ENCODE data around the gene CDH4.

Gene CDH4

DNA sequence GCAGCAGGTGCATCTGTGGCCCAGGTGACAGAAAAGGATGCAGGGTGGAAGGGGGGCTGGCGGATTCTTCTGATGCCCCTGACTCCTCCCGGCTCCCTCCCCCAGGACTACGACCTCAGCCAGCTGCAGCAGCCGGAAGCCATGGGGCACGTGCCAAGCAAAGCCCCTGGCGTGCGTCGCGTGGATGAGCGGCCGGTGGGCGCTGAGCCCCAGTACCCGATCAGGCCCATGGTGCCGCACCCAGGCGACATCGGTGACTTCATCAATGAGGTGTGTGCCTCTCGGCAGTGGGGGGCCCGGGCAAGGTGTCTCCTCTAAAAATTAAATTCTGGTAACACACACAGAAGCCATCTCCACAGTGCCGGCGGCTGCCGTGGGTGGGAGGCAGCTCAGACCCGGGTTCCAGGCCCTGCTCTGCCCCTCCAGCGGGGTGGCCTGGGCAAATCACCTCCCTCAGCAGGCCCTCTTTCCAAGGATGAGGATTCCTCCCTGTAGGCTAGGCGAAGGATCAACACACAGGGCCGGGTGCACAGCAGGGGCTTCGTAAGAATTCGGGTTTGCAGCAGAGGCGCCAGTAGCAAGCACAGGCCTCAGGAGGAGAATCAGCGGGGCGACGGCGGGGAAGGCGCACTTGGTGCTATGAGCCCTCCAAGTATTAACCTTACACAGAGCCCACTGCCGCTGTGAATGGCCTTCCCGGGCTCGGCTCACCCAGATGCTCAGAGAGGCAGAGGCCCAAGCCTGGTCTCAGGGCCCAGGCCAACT, 682.1 kb downstream of the CDH4 start:
- no peak for DNase-seq
- Histone ChIP-seq H3K4me3 (ENCODE audit: low read depth in 1 of 2, low read length in 2 of 2) (no peak overlapping the region), H3K4me1 (ENCODE audit: insufficient read depth, low read length) (no peaks in the 10 kb centered on the region), H3K36me3 (ENCODE audit: insufficient read depth, low read length) (no peaks in the 10 kb centered on the region), H3K27me3 (ENCODE audit: insufficient read depth, low read length, poor library complexity) (no peaks in the 10 kb centered on the region), H4K20me1 (ENCODE audit: insufficient read depth, low read length) (peaks cover 10% of the 10 kb centered on the region; the same call in 1 of the 2 replicates), H3K27ac (ENCODE audit: low read length) (no peak overlapping the region), H3K4me2 (ENCODE audit: insufficient read depth, low read length) (no peak overlapping the region), H3K9me3 (ENCODE audit: insufficient read depth, low read length, severe bottlenecking) (no peaks in the 10 kb centered on the region), H2AFZ (ENCODE audit: low read depth, low read length) (no peak overlapping the region), H3K79me2 (ENCODE audit: insufficient read depth, low read length) (no peaks in the 10 kb centered on the region), H3K9ac (ENCODE audit: low read depth, low read length) (no peak overlapping the region)
- no peak for ATAC-seq (ENCODE audit: insufficient read depth, low read depth)
- TF ChIP-seq, protein P1, sequence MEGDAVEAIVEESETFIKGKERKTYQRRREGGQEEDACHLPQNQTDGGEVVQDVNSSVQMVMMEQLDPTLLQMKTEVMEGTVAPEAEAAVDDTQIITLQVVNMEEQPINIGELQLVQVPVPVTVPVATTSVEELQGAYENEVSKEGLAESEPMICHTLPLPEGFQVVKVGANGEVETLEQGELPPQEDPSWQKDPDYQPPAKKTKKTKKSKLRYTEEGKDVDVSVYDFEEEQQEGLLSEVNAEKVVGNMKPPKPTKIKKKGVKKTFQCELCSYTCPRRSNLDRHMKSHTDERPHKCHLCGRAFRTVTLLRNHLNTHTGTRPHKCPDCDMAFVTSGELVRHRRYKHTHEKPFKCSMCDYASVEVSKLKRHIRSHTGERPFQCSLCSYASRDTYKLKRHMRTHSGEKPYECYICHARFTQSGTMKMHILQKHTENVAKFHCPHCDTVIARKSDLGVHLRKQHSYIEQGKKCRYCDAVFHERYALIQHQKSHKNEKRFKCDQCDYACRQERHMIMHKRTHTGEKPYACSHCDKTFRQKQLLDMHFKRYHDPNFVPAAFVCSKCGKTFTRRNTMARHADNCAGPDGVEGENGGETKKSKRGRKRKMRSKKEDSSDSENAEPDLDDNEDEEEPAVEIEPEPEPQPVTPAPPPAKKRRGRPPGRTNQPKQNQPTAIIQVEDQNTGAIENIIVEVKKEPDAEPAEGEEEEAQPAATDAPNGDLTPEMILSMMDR (IDR thresholded peaks at IDR 0.05; ENCODE audit: borderline replicate concordance, extremely low read depth, low read length, poor library complexity, severe bottlenecking) = no peak
- TF ChIP-seq EZH2 (IDR thresholded peaks at IDR 0.05; ENCODE audit: borderline replicate concordance, low read depth, low read length, severe bottlenecking) = no peak

DNA sequence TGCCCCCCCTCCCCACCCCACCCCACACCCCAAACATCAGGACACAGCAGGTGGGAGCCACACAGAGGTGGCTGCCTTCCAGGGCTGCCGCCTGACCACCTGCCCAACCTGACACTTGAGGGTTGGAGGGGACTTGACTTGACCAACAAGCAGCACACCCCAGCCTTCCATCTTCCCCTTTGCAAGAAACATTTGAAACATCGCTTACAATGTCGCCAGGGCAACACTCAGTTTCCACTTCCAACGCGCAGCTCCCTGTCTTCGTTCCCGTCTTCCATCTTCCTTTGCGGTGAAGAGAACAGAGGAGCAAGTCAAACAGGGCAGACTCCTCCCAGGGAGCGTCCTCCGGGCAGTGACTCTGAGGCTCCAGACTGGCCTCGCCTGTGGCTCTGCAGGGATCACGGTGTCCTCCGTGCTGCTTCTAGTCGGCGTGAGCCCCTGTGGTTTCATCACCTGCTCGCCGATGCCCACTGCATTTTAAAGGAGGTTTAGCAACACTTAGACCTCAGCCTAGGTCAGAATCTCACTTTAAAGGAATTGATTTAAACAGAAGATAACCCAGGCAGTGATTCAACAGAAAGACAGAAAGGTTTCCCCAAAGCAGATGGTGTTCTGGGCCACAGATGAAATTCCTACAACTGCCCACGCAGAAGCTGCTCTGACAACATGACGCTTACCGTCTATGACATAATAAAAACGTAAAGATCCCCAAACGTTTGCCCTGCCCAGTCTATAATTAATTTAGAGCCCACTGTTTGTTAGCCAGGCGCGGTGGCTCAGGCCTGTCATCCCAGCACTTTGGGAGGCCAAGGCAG, 682.9 kb downstream of the CDH4 start:
- no peak overlapping the region for H3K9ac ChIP-seq (ENCODE audit: low read depth, low read length)
- no peak overlapping the region for H3K27ac ChIP-seq (ENCODE audit: low read length)
- no peaks in the 10 kb centered on the region for H3K36me3 ChIP-seq (ENCODE audit: insufficient read depth, low read length)
- ATAC-seq (ENCODE audit: insufficient read depth, low read depth) (no peak), DNase-seq (no peak)
- no peak overlapping the region for H2AFZ ChIP-seq (ENCODE audit: low read depth, low read length)
- no peaks in the 10 kb centered on the region for H3K9me3 ChIP-seq (ENCODE audit: insufficient read depth, low read length, severe bottlenecking)
- H3K79me2 ChIP-seq (ENCODE audit: insufficient read depth, low read length) = no peaks in the 10 kb centered on the region
- H4K20me1 ChIP-seq (ENCODE audit: insufficient read depth, low read length) = peaks cover 10% of the 10 kb centered on the region; the same call in 1 of the 2 replicates
- H3K27me3 ChIP-seq (ENCODE audit: insufficient read depth, low read length, poor library complexity) = no peaks in the 10 kb centered on the region
- no peak overlapping the region for H3K4me2 ChIP-seq (ENCODE audit: insufficient read depth, low read length)
- no peaks in the 10 kb centered on the region for H3K4me1 ChIP-seq (ENCODE audit: insufficient read depth, low read length)
- no peak for TF ChIP-seq EZH2 (IDR thresholded peaks at IDR 0.05; ENCODE audit: borderline replicate concordance, low read depth, low read length, severe bottlenecking)
- TF ChIP-seq, protein P1 (IDR thresholded peaks at IDR 0.05; ENCODE audit: borderline replicate concordance, extremely low read depth, low read length, poor library complexity, severe bottlenecking) = no peak
- H3K4me3 ChIP-seq (ENCODE audit: low read depth in 1 of 2, low read length in 2 of 2) = no peak overlapping the region

DNA sequence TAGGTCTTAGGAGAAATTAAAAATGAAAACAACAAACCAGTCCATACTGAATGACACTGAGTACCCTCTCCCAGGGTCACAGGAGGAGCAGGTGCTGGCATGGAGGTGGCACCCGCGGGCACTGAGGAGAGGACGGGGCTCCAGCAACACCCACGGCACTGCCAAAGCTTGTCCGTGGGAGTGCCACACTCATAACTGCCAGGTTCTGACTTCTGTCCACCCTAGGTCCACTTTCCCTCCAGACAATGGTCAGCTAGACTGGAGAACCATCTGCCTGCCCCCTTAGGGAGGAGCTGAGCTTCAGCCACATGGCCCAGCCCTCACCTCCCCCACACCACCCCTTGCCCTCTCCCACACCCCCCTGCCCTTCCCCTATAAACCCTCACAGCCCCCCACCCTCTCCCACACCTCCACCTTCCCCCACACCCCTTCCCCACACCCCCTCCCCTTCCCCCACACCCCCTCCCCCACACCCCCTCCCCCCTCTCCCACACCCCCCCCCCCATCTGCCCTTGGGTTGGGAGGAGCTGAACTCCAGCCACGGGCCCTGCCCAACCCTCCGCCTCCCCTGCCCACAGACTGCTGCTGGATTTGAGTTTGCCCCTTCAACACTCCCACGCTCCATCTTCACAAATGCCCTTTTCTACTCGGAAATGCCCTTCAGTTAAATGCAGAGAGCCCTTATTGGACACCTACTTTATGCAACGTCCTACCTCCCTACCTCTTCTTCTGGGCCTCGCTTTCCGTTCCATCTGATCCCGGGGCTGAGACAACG, 684.1 kb downstream of the CDH4 start:
- no peak for ATAC-seq (ENCODE audit: insufficient read depth, low read depth)
- no peaks in the 10 kb centered on the region for H3K9me3 ChIP-seq (ENCODE audit: insufficient read depth, low read length, severe bottlenecking)

More for the DNA sequence above, 684.1 kb downstream of the CDH4 start:
- Histone ChIP-seq H3K27ac (ENCODE audit: low read length) (no peak overlapping the region), H3K4me2 (ENCODE audit: insufficient read depth, low read length) (no peak overlapping the region), H2AFZ (ENCODE audit: low read depth, low read length) (no peak overlapping the region), H3K79me2 (ENCODE audit: insufficient read depth, low read length) (no peaks in the 10 kb centered on the region), H3K4me3 (ENCODE audit: low read depth in 1 of 2, low read length in 2 of 2) (no peak overlapping the region), H4K20me1 (ENCODE audit: insufficient read depth, low read length) (peaks cover 17% of the 10 kb centered on the region; the same call in 1 of the 2 replicates), H3K36me3 (ENCODE audit: insufficient read depth, low read length) (no peaks in the 10 kb centered on the region), H3K9ac (ENCODE audit: low read depth, low read length) (no peak overlapping the region), H3K4me1 (ENCODE audit: insufficient read depth, low read length) (no peaks in the 10 kb centered on the region), H3K27me3 (ENCODE audit: insufficient read depth, low read length, poor library complexity) (no peaks in the 10 kb centered on the region)
- TF ChIP-seq EZH2 (IDR thresholded peaks at IDR 0.05; ENCODE audit: borderline replicate concordance, low read depth, low read length, severe bottlenecking) = no peak
- TF ChIP-seq, protein P1 (IDR thresholded peaks at IDR 0.05; ENCODE audit: borderline replicate concordance, extremely low read depth, low read length, poor library complexity, severe bottlenecking) = no peak
- DNase-seq = no peak
